Coronary artery (tissue), 2 donors: ENCODE measurements around the gene KCND3.
A peak's percentile ranks its signal among the peaks of the same experiment; 100 is the strongest.

Experiments
- DNase-seq: peaks from one replicate; pipeline ENCODE4 v3.0.0-alpha.2; 2017; ENCODE audit warnings: low spot score
- H3K27ac ChIP-seq, 2 donors: fragments of 200-600 bp; sonication (generic); one replicate each; pipeline ENCODE4 v1.5.1; 2016 to 2019
- H3K4me3 ChIP-seq: fragments of 200-600 bp; sonication (generic); 2 replicates; pipeline ENCODE4 v1.5.1; 2016; ENCODE audit warnings: mild to moderate bottlenecking, moderate library complexity
- TF ChIP-seq, protein P1 (sequence below): fragments of 200-600 bp; sonication (generic); IDR thresholded peaks from one replicate; pipeline ENCODE4 v1.5.1; 2019; ENCODE audit warnings: antibody characterized with exemption

The KCND3 gene

GRCh38 chr1:111938123-111938522 is 51.3 kb downstream of the KCND3 start:
- H3K27ac ChIP-seq, result no peak overlapping the region
- no peak overlapping the region for H3K4me3 ChIP-seq
- TF ChIP-seq, protein P1, sequence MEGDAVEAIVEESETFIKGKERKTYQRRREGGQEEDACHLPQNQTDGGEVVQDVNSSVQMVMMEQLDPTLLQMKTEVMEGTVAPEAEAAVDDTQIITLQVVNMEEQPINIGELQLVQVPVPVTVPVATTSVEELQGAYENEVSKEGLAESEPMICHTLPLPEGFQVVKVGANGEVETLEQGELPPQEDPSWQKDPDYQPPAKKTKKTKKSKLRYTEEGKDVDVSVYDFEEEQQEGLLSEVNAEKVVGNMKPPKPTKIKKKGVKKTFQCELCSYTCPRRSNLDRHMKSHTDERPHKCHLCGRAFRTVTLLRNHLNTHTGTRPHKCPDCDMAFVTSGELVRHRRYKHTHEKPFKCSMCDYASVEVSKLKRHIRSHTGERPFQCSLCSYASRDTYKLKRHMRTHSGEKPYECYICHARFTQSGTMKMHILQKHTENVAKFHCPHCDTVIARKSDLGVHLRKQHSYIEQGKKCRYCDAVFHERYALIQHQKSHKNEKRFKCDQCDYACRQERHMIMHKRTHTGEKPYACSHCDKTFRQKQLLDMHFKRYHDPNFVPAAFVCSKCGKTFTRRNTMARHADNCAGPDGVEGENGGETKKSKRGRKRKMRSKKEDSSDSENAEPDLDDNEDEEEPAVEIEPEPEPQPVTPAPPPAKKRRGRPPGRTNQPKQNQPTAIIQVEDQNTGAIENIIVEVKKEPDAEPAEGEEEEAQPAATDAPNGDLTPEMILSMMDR, result no peak
- DNase-seq, result no peak

DNA sequence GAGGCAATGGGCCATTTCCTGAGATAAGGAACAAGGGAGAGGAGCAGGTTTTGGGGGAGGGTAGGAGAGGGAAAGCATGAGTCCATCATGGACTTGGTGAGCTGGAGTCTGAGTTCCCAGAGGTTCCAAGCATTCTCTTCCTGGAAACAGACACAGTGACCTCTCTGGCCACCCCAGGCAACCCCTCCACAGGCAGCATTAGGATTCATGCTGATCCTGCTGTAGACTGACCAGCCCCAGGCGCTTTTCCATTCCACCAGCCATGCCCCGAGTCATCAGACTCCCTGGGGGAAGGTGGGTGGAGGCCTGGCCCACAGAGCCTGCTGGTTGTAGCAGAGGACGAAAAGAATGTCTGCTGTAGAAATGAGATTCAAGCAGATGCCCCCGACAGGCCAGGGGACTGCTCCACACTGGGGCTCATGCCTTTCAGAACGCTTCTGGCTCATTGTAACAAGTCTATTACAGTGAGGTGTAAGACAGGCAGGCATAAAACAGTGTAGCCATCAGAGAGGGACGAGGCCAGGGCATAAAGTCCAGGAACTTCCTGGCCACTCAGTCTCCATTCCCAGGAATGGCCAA is 52.2 kb downstream of the KCND3 start:
- peak; percentile 68 for DNase-seq
- Histone ChIP-seq H3K27ac (no peak overlapping the region), H3K4me3 (no peak overlapping the region)
- TF ChIP-seq, protein P1, result no peak

GRCh38 chr1:111934106-111934852 is 55.2 kb downstream of the KCND3 start:
- DNase-seq, result no peak
- Histone ChIP-seq H3K4me3 (no peak overlapping the region), H3K27ac (no peak overlapping the region)
- TF ChIP-seq, protein P1, result no peak

DNA sequence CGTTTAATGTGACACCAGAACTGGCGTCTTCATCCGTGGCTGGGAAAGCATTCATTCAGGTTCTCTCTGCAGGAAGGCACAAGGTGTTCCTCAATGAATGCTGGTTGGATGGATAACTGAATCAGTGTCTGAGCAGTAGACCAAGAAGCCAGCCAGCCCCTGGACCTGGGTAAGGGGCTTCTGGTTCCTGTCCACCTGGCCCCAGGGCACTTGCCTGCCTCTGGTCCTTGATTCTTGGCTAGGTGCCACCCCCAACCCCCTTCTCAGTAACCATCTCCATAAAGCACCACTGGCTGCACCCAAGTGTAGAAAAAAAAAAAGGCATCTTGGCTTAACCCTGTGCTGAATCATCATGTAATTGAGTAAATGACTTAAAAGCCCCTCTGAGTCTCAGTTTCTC is 59.1 kb downstream of the KCND3 start:
- no peak for DNase-seq
- TF ChIP-seq, protein P1, result no peak
- no peak overlapping the region for H3K4me3 ChIP-seq
- no peak overlapping the region for H3K27ac ChIP-seq

- DNase-seq, result no peak
- no peak overlapping the region for H3K4me3 ChIP-seq
- TF ChIP-seq, protein P1, result no peak
- H3K27ac ChIP-seq, result no peak overlapping the region
Measured at GRCh38 chr1:111928531-111928930, 60.9 kb downstream of the KCND3 start.

DNA sequence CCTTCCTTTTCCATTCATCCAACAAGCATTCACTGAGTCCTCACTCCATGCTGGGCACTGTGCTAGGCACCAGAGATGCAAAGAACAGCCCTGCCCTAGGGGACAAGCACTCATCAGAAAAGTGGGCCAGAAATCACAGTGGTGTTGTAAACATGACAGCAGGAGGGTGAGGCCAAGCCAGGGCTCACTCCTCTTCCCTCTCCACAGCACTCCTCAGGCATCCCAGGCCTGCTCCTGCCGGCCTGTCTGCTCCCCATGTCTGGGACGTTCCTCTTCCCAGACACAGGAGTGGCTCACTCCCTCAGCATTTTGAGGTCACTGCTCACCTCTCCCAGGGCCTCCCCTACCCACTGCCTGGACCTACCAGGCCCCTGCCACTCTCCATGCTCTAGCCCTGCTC is 61.8 kb downstream of the KCND3 start:
- TF ChIP-seq, protein P1, result no peak
- Histone ChIP-seq H3K4me3 (no peak overlapping the region), H3K27ac (no peak overlapping the region)
- DNase-seq, result no peak

DNA sequence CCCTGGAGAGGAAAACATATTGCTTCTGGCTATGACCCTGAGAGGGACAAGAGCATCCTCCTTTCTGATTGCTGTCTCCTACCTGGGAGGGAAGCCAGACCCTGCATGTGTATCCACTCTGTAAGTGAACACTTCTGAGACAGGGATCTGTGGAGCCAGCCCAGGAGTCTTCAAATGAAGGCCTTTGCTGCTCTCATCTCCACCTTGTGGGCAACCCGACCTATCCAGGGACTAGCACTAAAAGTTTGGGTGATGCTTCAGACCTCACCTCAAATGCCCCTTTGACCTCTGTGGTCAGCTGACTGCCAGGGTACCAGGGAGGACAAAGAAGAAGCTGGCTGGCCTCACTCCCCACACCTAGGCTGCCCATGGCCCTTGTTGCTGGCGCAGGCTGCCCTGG is 64.7 kb downstream of the KCND3 start:
- no peak for DNase-seq
- TF ChIP-seq, protein P1, result no peak
- Histone ChIP-seq H3K4me3 (no peak overlapping the region), H3K27ac (no peak overlapping the region)
